ENCODE results near the gene PRPF8.

PRPF8 gene

GRCh38 chr17:1626333-1626732 is 58.3 kb downstream of the PRPF8 start:
- no peak for DNase-seq (ENCODE audit: low spot score)

- DNase-seq (ENCODE audit: low spot score) = no peak
Measured at GRCh38 chr17:1625581-1625980, 59.1 kb downstream of the PRPF8 start.

GRCh38 chr17:1625053-1625452 is 59.6 kb downstream of the PRPF8 start:
- DNase-seq (ENCODE audit: low spot score) = no peak

- DNase-seq (ENCODE audit: low spot score) = no peak
Measured at GRCh38 chr17:1624650-1625049, 60.0 kb downstream of the PRPF8 start.

GRCh38 chr17:1623057-1623630 is 61.5 kb downstream of the PRPF8 start:
- DNase-seq (ENCODE audit: low spot score) = no peak

GRCh38 chr17:1621273-1621954 is 63.3 kb downstream of the PRPF8 start:
- DNase-seq (ENCODE audit: low spot score) = no peak

GRCh38 chr17:1620486-1620885 is 64.2 kb downstream of the PRPF8 start:
- no peak for DNase-seq (ENCODE audit: low spot score)

- no peak for DNase-seq (ENCODE audit: low spot score)
Measured at GRCh38 chr17:1617620-1618174, 67.0 kb downstream of the PRPF8 start.

- DNase-seq (ENCODE audit: low spot score) = no peak
Measured at GRCh38 chr17:1616101-1616500, 68.6 kb downstream of the PRPF8 start.

- no peak for DNase-seq (ENCODE audit: low spot score)
Measured at GRCh38 chr17:1612400-1612799, 72.3 kb downstream of the PRPF8 start.

GRCh38 chr17:1611715-1612114 is 73.0 kb downstream of the PRPF8 start:
- no peak for DNase-seq (ENCODE audit: low spot score)

- DNase-seq (ENCODE audit: low spot score) = no peak
Measured at GRCh38 chr17:1608676-1609075, 76.0 kb downstream of the PRPF8 start.

GRCh38 chr17:1607971-1608320 is 76.7 kb downstream of the PRPF8 start:
- no peak for DNase-seq (ENCODE audit: low spot score)

GRCh38 chr17:1606352-1606985 is 78.2 kb downstream of the PRPF8 start:
- no peak for DNase-seq (ENCODE audit: low spot score)

- DNase-seq (ENCODE audit: low spot score) = no peak
Measured at GRCh38 chr17:1605681-1606351, 78.9 kb downstream of the PRPF8 start.

- DNase-seq (ENCODE audit: low spot score) = no peak
Measured at GRCh38 chr17:1604831-1605528, 79.7 kb downstream of the PRPF8 start.

- no peak for DNase-seq (ENCODE audit: low spot score)
Measured at GRCh38 chr17:1601571-1601970, 83.1 kb downstream of the PRPF8 start.

All from activated CD4-positive, alpha-beta T cell treated with anti-CD3 and anti-CD28 coated beads, Interleukin-2, Interleukin-4, amounts not matched to agents 100 ng/mL and 50 ng/mL, durations not matched to agents 16 hours and 8 hours (primary cell).